ENCODE results near the gene FAM163B. TPM values are rescaled to one million over a fixed set of nuclear protein-coding genes. Genes with fewer than 3 reads are reported as not detected.

FAM163B gene
- total RNA-seq: 0.81 TPM

- peak; percentile 36 for DNase-seq (ENCODE audit: low spot score)
These were observed at the start of gene FAM163B for GRCh38 chr9:133609311-133610098. FAM163B (minus strand) TSS chr9:133609389; CDS start chr9:133580223, 29,166 bp downstream.

- no peak for DNase-seq (ENCODE audit: low spot score)
These were observed 48.0 kb upstream of the FAM163B start for GRCh38 chr9:133657120-133657661.

- DNase-seq (ENCODE audit: low spot score): no peak
These were observed 47.3 kb upstream of the FAM163B start for GRCh38 chr9:133656211-133657119.

- no peak for DNase-seq (ENCODE audit: low spot score)
These were observed 46.5 kb upstream of the FAM163B start for GRCh38 chr9:133655701-133656100.

GRCh38 chr9:133654736-133655657 lies 45.8 kb upstream of the FAM163B start:
- DNase-seq (ENCODE audit: low spot score): no peak

- no peak for DNase-seq (ENCODE audit: low spot score)
These were observed 44.4 kb upstream of the FAM163B start for GRCh38 chr9:133653638-133654037.

GRCh38 chr9:133650026-133650425 lies 40.8 kb upstream of the FAM163B start:
- no peak for DNase-seq (ENCODE audit: low spot score)

- DNase-seq (ENCODE audit: low spot score): no peak
These were observed 40.0 kb upstream of the FAM163B start for GRCh38 chr9:133649194-133649593.

GRCh38 chr9:133647765-133648469 lies 38.7 kb upstream of the FAM163B start:
- DNase-seq (ENCODE audit: low spot score): no peak

- DNase-seq (ENCODE audit: low spot score): no peak
These were observed 38.0 kb upstream of the FAM163B start for GRCh38 chr9:133647148-133647547.

GRCh38 chr9:133645021-133645765 lies 36.0 kb upstream of the FAM163B start:
- DNase-seq (ENCODE audit: low spot score): no peak

GRCh38 chr9:133643978-133644760 lies 35.0 kb upstream of the FAM163B start:
- DNase-seq (ENCODE audit: low spot score): no peak

GRCh38 chr9:133643362-133643755 lies 34.2 kb upstream of the FAM163B start:
- no peak for DNase-seq (ENCODE audit: low spot score)

GRCh38 chr9:133642708-133643361 lies 33.6 kb upstream of the FAM163B start:
- DNase-seq (ENCODE audit: low spot score): no peak

GRCh38 chr9:133641861-133642595 lies 32.8 kb upstream of the FAM163B start:
- DNase-seq (ENCODE audit: low spot score): no peak

GRCh38 chr9:133641396-133641655 lies 32.1 kb upstream of the FAM163B start:
- no peak for DNase-seq (ENCODE audit: low spot score)

GRCh38 chr9:133640580-133641395 lies 31.6 kb upstream of the FAM163B start:
- DNase-seq (ENCODE audit: low spot score): no peak
